ENCODE measurements around the gene LRP10.
"Not testable (repeated sequence)": the region's sequence is repeated elsewhere in the genome, so short reads cannot be mapped to it uniquely, and the experiment has no call there.

LRP10 gene

GRCh38 chr14:22887260-22887989 lies 15.9 kb downstream of the LRP10 start:
- peak; percentile 55 for DNase-seq (ENCODE audit: low read depth, low spot score)

- DNase-seq (ENCODE audit: low read depth, low spot score), result no peak
Measured at GRCh38 chr14:22887990-22888378, 16.4 kb downstream of the LRP10 start.

DNA sequence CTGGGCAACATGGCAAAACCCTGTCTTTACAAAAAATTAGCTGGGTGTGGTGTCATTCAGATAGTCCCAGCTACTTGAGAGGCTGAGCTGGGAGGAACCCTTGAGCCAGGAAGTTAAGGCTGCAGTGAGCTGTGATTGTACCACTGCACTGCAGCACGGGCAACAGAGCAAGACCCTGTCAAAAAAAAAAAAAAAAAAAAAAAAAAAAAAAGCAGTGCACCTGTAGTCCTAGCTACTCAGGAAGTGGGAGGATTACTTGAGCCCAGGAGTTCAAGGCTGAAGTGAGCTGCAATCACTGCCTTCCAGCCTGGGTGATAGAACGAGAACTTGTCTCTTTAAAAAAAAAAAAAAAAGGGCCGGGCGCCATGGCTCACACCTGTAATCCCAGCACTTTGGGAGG lies 17.1 kb downstream of the LRP10 start:
- DNase-seq (ENCODE audit: low read depth, low spot score), result no peak

DNA sequence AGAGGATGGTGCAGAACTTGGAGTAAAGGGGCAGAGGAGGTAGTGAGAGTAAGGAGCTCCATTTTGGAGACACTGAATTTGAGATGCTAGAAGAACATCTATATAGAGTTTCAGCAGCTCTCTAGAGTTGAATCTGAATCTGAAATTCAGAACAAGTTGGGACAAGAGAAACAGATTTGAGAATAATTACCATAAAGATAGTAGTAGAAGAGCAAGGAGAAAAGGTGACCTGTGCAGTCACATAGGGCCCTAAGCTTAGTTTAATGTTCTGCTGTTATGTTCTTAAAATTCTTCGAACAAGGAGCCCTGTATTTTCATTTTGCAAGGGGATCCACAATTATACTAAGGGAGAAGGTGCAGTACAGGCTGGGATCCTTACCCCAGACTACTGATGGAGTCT lies 18.9 kb downstream of the LRP10 start:
- DNase-seq (ENCODE audit: low read depth, low spot score), result no peak

DNA sequence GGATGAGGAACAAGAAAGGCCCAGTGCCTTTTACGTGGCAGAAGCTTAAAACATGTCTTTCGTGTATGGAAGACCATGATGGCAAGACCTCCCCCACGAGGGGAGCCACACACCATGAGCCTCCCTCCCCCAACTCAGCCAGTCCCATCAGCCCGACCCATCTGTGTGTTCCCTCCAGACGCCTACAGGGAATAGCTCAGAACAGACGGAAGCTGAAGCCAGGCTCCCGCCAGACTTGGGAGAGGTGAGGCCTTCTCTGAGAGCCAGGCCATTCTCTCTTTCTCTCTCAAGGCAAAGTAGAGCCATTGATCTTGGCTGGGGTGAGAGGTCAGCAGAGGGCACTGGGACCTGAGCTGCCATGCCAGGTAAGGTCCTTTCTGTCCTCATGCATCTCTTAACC lies 20.9 kb downstream of the LRP10 start:
- DNase-seq (ENCODE audit: low read depth, low spot score), result no peak

DNA sequence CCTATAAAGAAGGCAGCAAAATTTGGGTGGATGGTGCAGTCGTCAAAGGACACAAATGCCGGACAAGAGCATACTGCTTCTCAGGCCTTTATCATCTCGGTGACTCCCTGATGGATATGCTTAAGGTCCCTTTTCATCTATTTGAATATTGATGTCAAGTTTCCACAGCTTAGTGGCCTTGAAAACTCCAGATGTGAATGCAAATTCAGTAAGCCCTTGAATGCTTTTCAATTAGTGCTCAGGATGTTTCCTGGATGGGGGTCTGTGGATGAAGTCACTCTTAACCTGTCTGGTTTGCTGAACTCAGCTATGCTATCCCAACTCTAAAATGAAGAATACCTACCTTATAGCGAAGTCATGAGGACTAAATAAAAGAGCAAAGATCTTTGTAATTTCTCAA lies 22.2 kb downstream of the LRP10 start:
- DNase-seq (ENCODE audit: low read depth, low spot score), result no peak

DNA sequence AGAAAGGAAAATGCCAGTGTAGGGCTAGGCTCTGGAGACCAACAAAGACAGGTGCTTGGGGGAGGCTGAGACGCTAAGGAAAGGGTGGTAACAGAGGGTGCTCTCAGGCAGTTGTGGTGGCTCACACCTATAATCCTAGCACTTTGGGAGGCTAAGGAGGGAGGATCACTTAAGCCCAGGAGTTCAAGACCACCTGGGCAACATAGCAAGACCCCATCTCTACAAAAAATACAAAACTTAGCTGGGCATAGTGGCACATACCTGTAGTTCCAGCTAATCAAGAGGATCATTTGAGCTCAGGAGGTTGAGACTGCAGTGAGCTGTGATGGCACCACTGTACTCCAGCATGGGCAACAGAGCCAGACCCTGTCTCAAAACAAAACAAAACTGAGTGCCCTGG lies 23.9 kb downstream of the LRP10 start:
- no peak for DNase-seq (ENCODE audit: low read depth, low spot score)

DNA sequence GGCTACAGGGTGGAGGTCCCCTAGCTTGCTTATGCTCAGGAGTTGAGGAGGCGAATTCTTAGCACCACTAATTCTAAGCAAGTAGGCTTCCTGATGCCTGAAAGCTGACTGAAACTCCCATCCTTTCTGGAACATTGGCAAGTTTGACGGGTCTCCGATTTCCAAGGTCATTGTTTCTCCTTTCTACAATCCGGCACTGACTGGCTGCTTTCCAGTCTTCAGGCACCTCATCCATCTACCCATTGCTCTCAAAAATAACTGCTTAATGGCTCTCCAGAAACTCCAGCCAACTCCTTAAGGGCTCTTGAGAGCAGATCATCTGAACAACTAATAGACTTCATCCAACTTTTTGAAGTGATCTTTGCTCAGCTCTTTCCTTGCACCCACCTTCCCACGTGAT lies 24.8 kb downstream of the LRP10 start:
- DNase-seq (ENCODE audit: low read depth, low spot score), result no peak

DNA sequence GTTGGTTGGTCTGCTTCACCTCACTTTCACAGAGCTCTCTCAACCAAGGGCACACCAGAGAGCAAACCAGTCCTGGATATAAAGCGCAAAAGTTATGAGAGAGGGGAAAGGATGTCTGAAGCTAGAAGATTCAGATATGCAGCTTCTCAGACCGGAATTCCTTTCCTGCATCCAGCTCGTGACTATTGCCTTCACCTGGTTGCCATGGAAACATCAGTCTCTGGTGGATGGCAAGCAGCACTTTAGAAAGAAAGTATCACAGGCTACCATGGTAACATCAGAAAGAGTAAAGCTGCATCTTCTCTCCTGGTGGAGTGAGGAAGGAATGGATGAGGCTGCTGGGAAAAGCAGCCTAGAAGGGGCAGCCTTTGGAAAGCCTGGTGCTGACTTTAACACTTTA lies 25.2 kb downstream of the LRP10 start:
- no peak for DNase-seq (ENCODE audit: low read depth, low spot score)

DNA sequence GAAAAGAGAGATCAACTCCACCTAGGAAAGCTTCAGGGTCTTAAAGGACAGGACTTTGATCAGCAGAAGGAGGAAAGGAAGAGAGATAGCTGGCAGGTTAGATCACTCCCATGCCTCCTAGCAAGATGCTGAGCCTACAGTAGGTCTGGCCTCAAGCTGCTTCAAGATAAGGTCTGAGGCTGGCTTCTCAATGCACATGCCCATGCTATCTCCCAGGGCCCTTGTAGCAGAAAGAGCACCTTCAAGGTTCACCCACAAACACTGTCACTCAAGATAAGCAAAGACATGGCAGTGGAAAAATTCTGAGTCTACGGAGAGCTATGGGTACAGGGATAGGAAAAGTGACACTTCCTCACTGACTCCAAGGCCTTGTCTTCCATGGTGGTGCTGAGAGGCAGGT lies 25.8 kb downstream of the LRP10 start:
- DNase-seq (ENCODE audit: low read depth, low spot score), result no peak

- DNase-seq (ENCODE audit: low read depth, low spot score), result no peak
Measured at GRCh38 chr14:22898302-22899090, 27.0 kb downstream of the LRP10 start.

GRCh38 chr14:22900081-22900799 lies 28.7 kb downstream of the LRP10 start:
- DNase-seq (ENCODE audit: low read depth, low spot score), result no peak

DNA sequence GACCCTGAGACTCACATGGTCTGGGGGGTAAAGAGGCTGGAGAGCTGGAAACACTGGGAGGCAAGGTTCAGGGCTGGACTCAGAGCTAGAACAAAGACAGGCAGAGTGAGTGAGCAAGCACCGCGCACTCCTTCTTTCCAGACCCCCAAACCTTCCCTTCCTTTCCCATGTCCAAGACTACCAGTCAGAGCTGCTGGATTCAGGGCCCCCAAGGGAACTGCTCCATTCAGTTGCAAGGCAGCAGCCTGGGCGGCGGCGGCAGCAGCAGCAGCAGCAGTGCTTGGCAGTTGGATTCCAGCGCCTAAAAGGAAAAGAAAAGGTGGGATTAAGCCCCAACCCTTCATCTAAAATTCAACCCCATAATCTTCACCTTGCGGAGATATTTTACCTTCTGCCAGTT lies 30.3 kb downstream of the LRP10 start:
- no peak for DNase-seq (ENCODE audit: low read depth, low spot score)

DNA sequence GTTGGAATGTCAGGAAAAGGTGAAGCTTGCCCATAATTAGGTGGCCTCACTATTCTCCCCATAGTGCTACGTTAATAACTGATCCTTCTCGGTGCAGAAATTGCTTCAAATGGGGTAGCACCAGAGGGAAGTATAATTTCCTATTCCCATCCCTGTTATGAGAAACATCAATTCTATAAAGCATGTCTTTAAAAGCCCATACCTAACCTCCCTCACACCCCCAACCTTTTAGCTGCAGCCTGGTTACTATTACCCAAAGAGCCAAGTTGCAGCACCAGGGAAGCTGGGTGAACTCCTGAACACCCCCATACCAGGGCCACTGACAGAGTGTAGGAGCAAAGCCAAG lies 32.2 kb downstream of the LRP10 start:
- DNase-seq (ENCODE audit: low read depth, low spot score), result no peak

DNA sequence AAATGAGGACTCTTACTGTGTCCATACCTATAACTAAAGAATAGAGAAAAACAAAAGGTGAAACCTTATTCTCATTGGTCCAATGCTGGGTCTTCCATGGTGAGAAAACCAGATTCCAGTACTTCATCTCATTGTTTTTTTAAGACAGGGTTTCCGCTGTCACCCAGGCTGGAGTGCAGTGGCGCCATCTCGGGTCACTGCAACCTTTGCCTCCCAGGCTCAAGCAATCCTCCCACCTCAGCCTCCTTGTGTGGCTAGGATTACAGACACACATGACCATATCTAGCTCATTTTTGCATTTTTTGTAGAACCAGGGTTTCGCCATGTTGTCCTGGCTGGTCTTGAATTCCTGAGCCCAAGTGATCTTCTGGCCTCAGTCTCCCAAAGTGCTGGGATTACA lies 34.1 kb downstream of the LRP10 start:
- DNase-seq (ENCODE audit: low read depth, low spot score), result no peak

DNA sequence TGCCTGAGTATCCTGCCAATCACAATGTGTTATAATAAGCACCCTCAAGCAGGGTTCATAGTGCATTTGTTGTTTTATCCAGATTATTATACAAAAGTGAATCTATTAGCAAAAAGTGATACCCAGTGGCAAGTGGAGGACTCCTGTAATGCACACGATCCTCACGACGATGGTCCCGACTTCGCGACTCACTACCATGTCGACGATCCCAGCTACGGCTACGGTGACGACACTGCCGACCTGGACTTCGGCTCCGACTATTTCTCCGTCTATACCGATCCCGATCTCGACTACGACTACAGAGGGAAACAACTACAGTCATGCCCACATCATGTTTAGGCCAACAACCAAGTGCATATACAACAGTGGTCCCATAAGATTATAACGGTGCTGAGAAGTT lies 34.5 kb downstream of the LRP10 start:
- DNase-seq (ENCODE audit: low read depth, low spot score), result no peak

DNA sequence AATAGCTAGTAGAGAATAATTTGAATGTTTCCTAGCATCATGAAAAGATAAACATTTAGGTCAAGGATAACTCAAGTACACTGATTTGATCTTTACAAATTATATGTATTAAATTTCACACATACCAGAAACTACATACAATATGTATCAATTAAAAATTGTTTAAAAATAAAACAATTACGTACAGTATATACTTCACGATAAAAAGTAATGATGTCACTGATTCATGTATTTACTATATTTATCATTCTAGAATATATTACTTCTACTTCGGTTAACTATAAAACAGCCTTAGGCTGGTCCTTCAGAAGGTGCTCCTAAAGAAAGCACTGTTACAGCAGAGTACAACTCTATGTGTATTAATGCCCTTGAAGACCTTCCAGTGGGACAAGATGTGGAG lies 35.9 kb downstream of the LRP10 start:
- DNase-seq (ENCODE audit: low read depth, low spot score), result no peak

- no peak for DNase-seq (ENCODE audit: low read depth, low spot score)
Measured at GRCh38 chr14:22908601-22909000, 37.1 kb downstream of the LRP10 start.

- no peak for DNase-seq (ENCODE audit: low read depth, low spot score)
Measured at GRCh38 chr14:22910916-22911315, 39.4 kb downstream of the LRP10 start.

- DNase-seq (ENCODE audit: low read depth, low spot score), result not testable (repeated sequence)
Measured at GRCh38 chr14:22914836-22915235, 43.3 kb downstream of the LRP10 start.

- DNase-seq (ENCODE audit: low read depth, low spot score), result no peak
Measured at GRCh38 chr14:22915886-22916521, 44.5 kb downstream of the LRP10 start.
